H7 (cell line): Measurements from ENCODE around the gene CDK19. TPM values are rescaled to one million over a fixed set of nuclear protein-coding genes. Genes with fewer than 3 reads are reported as not detected.

Experiments used
- DNase-seq: peaks from one replicate; pipeline ENCODE4 v3.0.0; 2012
- H3K27me3 ChIP-seq: 2 replicates; pipeline ENCODE4 v1.6.0; 2011; ENCODE audit warnings: mild to moderate bottlenecking, low read length; ENCODE audit not compliant: control insufficient read depth, insufficient read depth
- H3K36me3 ChIP-seq: replicated peaks from 2 replicates; pipeline ENCODE4 v1.5.1; 2011; ENCODE audit warnings: low read length; ENCODE audit not compliant: control insufficient read depth, insufficient read depth
- H3K4me3 ChIP-seq: 2 replicates; pipeline ENCODE4 v1.5.1; 2011; ENCODE audit warnings: low read depth, mild to moderate bottlenecking, control low read depth, low read length, moderate library complexity; ENCODE audit not compliant: insufficient read depth
- total RNA-seq: library from RNA; depleted of rRNA; stranded (reverse); fragments of >200 nt; shearing (Covaris generic); gene quantifications from 2 replicates; pipeline ENCODE4 v1.2.3, GENCODE V29; 2014

Gene CDK19
- total RNA-seq, 1 experiment from 2014 or later, result 2.3 TPM

- no peak for DNase-seq
- Histone ChIP-seq H3K27me3 (no peaks in the 10 kb centered on the region), H3K4me3 (no peak overlapping the region), H3K36me3 (no peaks in the 10 kb centered on the region)
These were observed 127.9 kb downstream of the CDK19 start for GRCh38 chr6:110687326-110687725.

- Histone ChIP-seq H3K27me3 (no peaks in the 10 kb centered on the region), H3K36me3 (no peaks in the 10 kb centered on the region), H3K4me3 (no peak overlapping the region)
- DNase-seq, result no peak
These were observed 132.0 kb downstream of the CDK19 start for GRCh38 chr6:110683241-110683640.

- peak; percentile 36 for DNase-seq
- Histone ChIP-seq H3K36me3 (no peaks in the 10 kb centered on the region), H3K27me3 (no peaks in the 10 kb centered on the region), H3K4me3 (no peak overlapping the region)
These were observed 132.8 kb downstream of the CDK19 start for GRCh38 chr6:110682460-110682853.

- Histone ChIP-seq H3K4me3 (no peak overlapping the region), H3K27me3 (no peaks in the 10 kb centered on the region), H3K36me3 (no peaks in the 10 kb centered on the region)
- DNase-seq, result no peak
These were observed 133.5 kb downstream of the CDK19 start for GRCh38 chr6:110681543-110682459.

- Histone ChIP-seq H3K27me3 (no peaks in the 10 kb centered on the region), H3K36me3 (no peaks in the 10 kb centered on the region), H3K4me3 (no peak overlapping the region)
- DNase-seq, result no peak
These were observed 138.9 kb downstream of the CDK19 start for GRCh38 chr6:110676396-110676795.

GRCh38 chr6:110674096-110674495 is 141.2 kb downstream of the CDK19 start:
- Histone ChIP-seq H3K4me3 (no peak overlapping the region), H3K27me3 (no peaks in the 10 kb centered on the region), H3K36me3 (no peaks in the 10 kb centered on the region)
- no peak for DNase-seq

GRCh38 chr6:110672122-110672521 is 143.1 kb downstream of the CDK19 start:
- DNase-seq, result no peak
- no peaks in the 10 kb centered on the region for H3K27me3 ChIP-seq
- H3K36me3 ChIP-seq, result no peaks in the 10 kb centered on the region
- H3K4me3 ChIP-seq, result no peak overlapping the region

- Histone ChIP-seq H3K36me3 (no peaks in the 10 kb centered on the region), H3K4me3 (no peak overlapping the region), H3K27me3 (no peaks in the 10 kb centered on the region)
- DNase-seq, result no peak
These were observed 143.8 kb downstream of the CDK19 start for GRCh38 chr6:110671447-110671846.

- Histone ChIP-seq H3K4me3 (no peak overlapping the region), H3K27me3 (no peaks in the 10 kb centered on the region), H3K36me3 (no peaks in the 10 kb centered on the region)
- DNase-seq, result no peak
These were observed 149.7 kb downstream of the CDK19 start for GRCh38 chr6:110665600-110665999.

GRCh38 chr6:110664933-110665332 is 150.3 kb downstream of the CDK19 start:
- no peak overlapping the region for H3K4me3 ChIP-seq
- DNase-seq, result no peak
- H3K27me3 ChIP-seq, result no peaks in the 10 kb centered on the region
- no peaks in the 10 kb centered on the region for H3K36me3 ChIP-seq

- DNase-seq, result no peak
- Histone ChIP-seq H3K36me3 (no peaks in the 10 kb centered on the region), H3K4me3 (no peak overlapping the region), H3K27me3 (no peaks in the 10 kb centered on the region)
These were observed 152.6 kb downstream of the CDK19 start for GRCh38 chr6:110662490-110663211.

- Histone ChIP-seq H3K27me3 (no peaks in the 10 kb centered on the region), H3K36me3 (no peaks in the 10 kb centered on the region), H3K4me3 (no peak overlapping the region)
- DNase-seq, result no peak
These were observed 153.9 kb downstream of the CDK19 start for GRCh38 chr6:110661414-110661813.

- Histone ChIP-seq H3K36me3 (no peaks in the 10 kb centered on the region), H3K4me3 (no peak overlapping the region), H3K27me3 (no peaks in the 10 kb centered on the region)
- DNase-seq, result no peak
These were observed 155.1 kb downstream of the CDK19 start for GRCh38 chr6:110660066-110660655.

GRCh38 chr6:110658631-110659211 is 156.5 kb downstream of the CDK19 start:
- Histone ChIP-seq H3K27me3 (no peaks in the 10 kb centered on the region), H3K4me3 (no peak overlapping the region), H3K36me3 (no peaks in the 10 kb centered on the region)
- DNase-seq, result no peak
